NCI-H2029 treated with DMSO at 0.1 percent for 48 hours (cell line): ENCODE measurements around the gene IFNG.

Experiments
- DNase-seq: peaks from one replicate; lab custom pipeline; 2025; lab: John Stamatoyannopoulos, UW

IFNG gene

GRCh38 chr12:68115281-68115680 is 44.3 kb downstream of the IFNG start:
- DNase-seq, result no peak

GRCh38 chr12:68114606-68115005 is 44.9 kb downstream of the IFNG start:
- no peak for DNase-seq

- DNase-seq, result no peak
Observed at GRCh38 chr12:68113644-68114043, 45.9 kb downstream of the IFNG start.

- DNase-seq, result no peak
Observed at GRCh38 chr12:68111995-68112394, 47.5 kb downstream of the IFNG start.

GRCh38 chr12:68109444-68110217 is 49.9 kb downstream of the IFNG start:
- DNase-seq, result no peak

- DNase-seq, result no peak
Observed at GRCh38 chr12:68109001-68109400, 50.5 kb downstream of the IFNG start.

- DNase-seq, result no peak
Observed at GRCh38 chr12:68106660-68107059, 52.9 kb downstream of the IFNG start.

- no peak for DNase-seq
Observed at GRCh38 chr12:68106160-68106559, 53.4 kb downstream of the IFNG start.
